ENCODE measurements around the gene IL12B.
"Not testable (repeated sequence)": the region's sequence is repeated elsewhere in the genome, so short reads cannot be mapped to it uniquely, and the experiment has no call there.

The IL12B gene

GRCh38 chr5:159290741-159291140 is 39.5 kb downstream of the IL12B start:
- no peak for DNase-seq

DNA sequence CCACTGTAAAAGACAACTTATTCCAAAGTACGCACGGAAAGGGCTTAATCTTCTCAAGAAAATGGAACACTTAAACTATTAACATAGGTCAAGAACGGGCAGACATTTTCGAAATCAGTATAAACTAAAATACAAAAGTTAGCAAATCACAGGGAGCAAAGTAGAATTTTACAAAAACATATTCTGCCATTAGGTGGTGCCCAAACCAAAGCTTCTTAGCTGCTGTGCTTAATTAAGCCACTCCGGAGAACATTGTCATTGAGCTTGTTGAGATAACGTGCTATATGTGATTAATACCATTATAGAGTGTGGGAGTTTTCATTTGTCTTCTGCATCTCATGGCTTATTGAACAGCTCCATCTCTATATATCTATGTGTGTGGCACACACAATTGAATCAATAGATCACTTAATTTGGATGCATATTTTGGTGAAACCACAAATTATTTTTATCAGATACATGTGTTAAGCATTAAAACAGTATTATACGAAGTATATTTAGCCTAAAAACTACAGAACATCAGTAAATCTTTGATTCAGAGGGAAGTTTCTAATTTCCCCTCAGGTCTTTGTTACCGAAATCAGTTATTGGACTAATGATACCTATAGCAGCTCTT is 43.8 kb downstream of the IL12B start:
- peak; percentile 3 for DNase-seq

DNA sequence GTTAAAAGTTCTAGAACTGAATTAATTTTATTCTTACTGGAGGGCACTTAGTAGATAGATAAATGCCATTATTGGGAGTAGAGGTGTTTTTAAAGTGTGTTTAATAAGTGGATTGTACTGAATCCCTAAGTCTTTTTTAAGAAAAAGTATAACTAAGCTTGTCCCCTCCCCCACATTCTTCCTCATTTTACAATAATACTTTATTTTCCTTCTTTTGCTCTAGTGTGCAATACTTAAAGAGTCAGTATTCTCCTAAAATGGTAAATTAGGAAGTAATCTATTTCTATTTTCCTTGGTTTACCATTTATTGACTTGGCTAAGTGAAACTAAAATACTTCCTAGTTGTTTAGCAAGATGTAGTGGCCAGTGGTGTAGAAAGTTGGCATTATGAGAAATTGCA is 55.6 kb downstream of the IL12B start:
- no peak for DNase-seq

GRCh38 chr5:159273923-159274322 is 56.4 kb downstream of the IL12B start:
- no peak for DNase-seq

GRCh38 chr5:159269723-159270122 is 60.6 kb downstream of the IL12B start:
- DNase-seq: no peak

DNA sequence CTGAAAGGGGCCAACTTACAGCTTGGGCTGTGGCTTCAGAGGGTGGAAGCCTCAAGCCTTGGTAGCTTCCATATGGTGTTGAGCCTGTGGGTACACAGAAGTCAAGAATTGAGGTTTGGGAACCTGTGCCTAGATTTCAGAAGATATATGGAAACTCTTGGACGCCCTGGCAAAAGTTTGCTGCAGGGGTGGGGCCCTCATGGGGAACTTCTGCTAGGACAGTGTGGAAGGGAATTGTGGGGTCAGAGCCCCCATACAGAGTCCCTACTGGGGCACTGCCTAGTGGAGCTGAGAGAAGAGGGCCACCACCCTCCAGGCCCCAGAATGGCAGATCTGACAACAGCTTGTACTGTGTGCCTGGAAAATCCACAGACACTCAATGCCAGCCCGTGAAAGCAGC is 63.5 kb downstream of the IL12B start:
- not testable (repeated sequence) for DNase-seq

Measured in amniotic stem cell (primary cell).